WTC11 (cell line): ENCODE measurements around the gene EXOC4.

ENCODE experiments used
- ESRRA ChIP-seq: sonication (generic); formaldehyde crosslinking; IDR thresholded peaks from 2 replicates; pipeline ENCODE4 v1.8.1; 2022; ENCODE audit warnings: mild to moderate bottlenecking, missing genetic modification reagents, borderline replicate concordance
- IRF2 ChIP-seq: sonication (generic); formaldehyde crosslinking; IDR thresholded peaks from 2 replicates; pipeline ENCODE4 v1.8.0; 2022; ENCODE audit warnings: low read depth, missing genetic modification reagents, borderline replicate concordance
- NFYB ChIP-seq: sonication (generic); formaldehyde crosslinking; conservative IDR thresholded peaks from 2 replicates; pipeline ENCODE4 v1.8.0; 2022; ENCODE audit warnings: low read depth, missing genetic modification reagents
- NR3C1 ChIP-seq: sonication (generic); formaldehyde crosslinking; conservative IDR thresholded peaks from 2 replicates; pipeline ENCODE4 v1.8.1; 2023; ENCODE audit warnings: low read depth, mild to moderate bottlenecking, missing genetic modification reagents
- TEAD4 ChIP-seq: sonication (generic); formaldehyde crosslinking; IDR thresholded peaks from 2 replicates; pipeline ENCODE4 v1.8.0; 2022; ENCODE audit warnings: mild to moderate bottlenecking, missing genetic modification reagents
- TF ChIP-seq, protein P1 (sequence below): sonication (generic); formaldehyde crosslinking; conservative IDR thresholded peaks from 2 replicates; pipeline ENCODE4 v1.8.1; 2023; ENCODE audit warnings: mild to moderate bottlenecking, low read depth, missing genetic modification reagents, moderate library complexity
- TF ChIP-seq, protein P2 (sequence below): fragments of 200-600 bp; IDR thresholded peaks from 2 replicates; pipeline ENCODE4 v1.8.0; 2022; ENCODE audit warnings: antibody characterized with exemption
- TF ChIP-seq, protein P3 (sequence below): sonication (generic); formaldehyde crosslinking; IDR thresholded peaks from 2 replicates; pipeline ENCODE4 v1.8.0; 2022; ENCODE audit warnings: mild to moderate bottlenecking, missing genetic modification reagents
- TF ChIP-seq, protein P4 (sequence below): sonication (generic); formaldehyde crosslinking; IDR thresholded peaks from 2 replicates; pipeline ENCODE4 v1.8.1; 2022; ENCODE audit warnings: mild to moderate bottlenecking, missing genetic modification reagents, moderate library complexity, borderline replicate concordance
- TF ChIP-seq, protein P5 (sequence below): sonication (generic); formaldehyde crosslinking; IDR thresholded peaks from 2 replicates; pipeline ENCODE4 v1.8.0; 2022; ENCODE audit warnings: missing genetic modification reagents

DNA sequence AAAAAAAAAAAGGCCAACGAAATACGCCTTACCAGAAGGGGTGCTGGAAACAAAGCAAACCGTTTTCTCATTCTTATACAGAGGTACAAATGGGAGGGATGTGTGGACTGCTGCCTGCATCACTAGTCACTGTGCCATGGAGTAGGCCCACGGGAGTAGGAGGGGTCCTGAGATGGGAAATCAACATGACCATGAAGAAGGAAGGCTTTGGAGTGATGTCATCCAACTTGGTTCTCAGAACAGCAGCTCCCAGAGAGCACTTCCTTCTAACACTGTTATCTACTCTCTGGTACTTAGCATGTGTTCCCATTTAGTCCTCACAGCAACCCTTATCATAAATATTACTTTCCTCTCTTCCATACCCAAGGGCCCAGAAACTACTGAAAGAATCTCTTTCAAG lies 814.3 kb downstream of the EXOC4 start:
- TF ChIP-seq TEAD4 (CRISPR knock-in tag) (no peak), NFYB (no peak), IRF2 (no peak), ESRRA (CRISPR knock-in tag) (no peak), NR3C1 (CRISPR knock-in tag) (no peak)
- TF ChIP-seq, protein P1, sequence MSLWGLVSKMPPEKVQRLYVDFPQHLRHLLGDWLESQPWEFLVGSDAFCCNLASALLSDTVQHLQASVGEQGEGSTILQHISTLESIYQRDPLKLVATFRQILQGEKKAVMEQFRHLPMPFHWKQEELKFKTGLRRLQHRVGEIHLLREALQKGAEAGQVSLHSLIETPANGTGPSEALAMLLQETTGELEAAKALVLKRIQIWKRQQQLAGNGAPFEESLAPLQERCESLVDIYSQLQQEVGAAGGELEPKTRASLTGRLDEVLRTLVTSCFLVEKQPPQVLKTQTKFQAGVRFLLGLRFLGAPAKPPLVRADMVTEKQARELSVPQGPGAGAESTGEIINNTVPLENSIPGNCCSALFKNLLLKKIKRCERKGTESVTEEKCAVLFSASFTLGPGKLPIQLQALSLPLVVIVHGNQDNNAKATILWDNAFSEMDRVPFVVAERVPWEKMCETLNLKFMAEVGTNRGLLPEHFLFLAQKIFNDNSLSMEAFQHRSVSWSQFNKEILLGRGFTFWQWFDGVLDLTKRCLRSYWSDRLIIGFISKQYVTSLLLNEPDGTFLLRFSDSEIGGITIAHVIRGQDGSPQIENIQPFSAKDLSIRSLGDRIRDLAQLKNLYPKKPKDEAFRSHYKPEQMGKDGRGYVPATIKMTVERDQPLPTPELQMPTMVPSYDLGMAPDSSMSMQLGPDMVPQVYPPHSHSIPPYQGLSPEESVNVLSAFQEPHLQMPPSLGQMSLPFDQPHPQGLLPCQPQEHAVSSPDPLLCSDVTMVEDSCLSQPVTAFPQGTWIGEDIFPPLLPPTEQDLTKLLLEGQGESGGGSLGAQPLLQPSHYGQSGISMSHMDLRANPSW (CRISPR knock-in tag) = no peak
- TF ChIP-seq, protein P2, sequence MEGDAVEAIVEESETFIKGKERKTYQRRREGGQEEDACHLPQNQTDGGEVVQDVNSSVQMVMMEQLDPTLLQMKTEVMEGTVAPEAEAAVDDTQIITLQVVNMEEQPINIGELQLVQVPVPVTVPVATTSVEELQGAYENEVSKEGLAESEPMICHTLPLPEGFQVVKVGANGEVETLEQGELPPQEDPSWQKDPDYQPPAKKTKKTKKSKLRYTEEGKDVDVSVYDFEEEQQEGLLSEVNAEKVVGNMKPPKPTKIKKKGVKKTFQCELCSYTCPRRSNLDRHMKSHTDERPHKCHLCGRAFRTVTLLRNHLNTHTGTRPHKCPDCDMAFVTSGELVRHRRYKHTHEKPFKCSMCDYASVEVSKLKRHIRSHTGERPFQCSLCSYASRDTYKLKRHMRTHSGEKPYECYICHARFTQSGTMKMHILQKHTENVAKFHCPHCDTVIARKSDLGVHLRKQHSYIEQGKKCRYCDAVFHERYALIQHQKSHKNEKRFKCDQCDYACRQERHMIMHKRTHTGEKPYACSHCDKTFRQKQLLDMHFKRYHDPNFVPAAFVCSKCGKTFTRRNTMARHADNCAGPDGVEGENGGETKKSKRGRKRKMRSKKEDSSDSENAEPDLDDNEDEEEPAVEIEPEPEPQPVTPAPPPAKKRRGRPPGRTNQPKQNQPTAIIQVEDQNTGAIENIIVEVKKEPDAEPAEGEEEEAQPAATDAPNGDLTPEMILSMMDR = no peak
- TF ChIP-seq, protein P3, sequence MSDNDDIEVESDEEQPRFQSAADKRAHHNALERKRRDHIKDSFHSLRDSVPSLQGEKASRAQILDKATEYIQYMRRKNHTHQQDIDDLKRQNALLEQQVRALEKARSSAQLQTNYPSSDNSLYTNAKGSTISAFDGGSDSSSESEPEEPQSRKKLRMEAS (CRISPR knock-in tag) = no peak
- TF ChIP-seq, protein P4, sequence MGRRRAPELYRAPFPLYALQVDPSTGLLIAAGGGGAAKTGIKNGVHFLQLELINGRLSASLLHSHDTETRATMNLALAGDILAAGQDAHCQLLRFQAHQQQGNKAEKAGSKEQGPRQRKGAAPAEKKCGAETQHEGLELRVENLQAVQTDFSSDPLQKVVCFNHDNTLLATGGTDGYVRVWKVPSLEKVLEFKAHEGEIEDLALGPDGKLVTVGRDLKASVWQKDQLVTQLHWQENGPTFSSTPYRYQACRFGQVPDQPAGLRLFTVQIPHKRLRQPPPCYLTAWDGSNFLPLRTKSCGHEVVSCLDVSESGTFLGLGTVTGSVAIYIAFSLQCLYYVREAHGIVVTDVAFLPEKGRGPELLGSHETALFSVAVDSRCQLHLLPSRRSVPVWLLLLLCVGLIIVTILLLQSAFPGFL = no peak
- TF ChIP-seq, protein P5, sequence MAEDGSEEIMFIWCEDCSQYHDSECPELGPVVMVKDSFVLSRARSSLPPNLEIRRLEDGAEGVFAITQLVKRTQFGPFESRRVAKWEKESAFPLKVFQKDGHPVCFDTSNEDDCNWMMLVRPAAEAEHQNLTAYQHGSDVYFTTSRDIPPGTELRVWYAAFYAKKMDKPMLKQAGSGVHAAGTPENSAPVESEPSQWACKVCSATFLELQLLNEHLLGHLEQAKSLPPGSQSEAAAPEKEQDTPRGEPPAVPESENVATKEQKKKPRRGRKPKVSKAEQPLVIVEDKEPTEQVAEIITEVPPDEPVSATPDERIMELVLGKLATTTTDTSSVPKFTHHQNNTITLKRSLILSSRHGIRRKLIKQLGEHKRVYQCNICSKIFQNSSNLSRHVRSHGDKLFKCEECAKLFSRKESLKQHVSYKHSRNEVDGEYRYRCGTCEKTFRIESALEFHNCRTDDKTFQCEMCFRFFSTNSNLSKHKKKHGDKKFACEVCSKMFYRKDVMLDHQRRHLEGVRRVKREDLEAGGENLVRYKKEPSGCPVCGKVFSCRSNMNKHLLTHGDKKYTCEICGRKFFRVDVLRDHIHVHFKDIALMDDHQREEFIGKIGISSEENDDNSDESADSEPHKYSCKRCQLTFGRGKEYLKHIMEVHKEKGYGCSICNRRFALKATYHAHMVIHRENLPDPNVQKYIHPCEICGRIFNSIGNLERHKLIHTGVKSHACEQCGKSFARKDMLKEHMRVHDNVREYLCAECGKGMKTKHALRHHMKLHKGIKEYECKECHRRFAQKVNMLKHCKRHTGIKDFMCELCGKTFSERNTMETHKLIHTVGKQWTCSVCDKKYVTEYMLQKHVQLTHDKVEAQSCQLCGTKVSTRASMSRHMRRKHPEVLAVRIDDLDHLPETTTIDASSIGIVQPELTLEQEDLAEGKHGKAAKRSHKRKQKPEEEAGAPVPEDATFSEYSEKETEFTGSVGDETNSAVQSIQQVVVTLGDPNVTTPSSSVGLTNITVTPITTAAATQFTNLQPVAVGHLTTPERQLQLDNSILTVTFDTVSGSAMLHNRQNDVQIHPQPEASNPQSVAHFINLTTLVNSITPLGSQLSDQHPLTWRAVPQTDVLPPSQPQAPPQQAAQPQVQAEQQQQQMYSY (CRISPR knock-in tag) = no peak
